Cerebellar nuclear complex (tissue), 1 donor: Measurements from ENCODE around the gene PODNL1.
A peak's percentile ranks its signal among the peaks of the same experiment; 100 is the strongest.
"Not testable (repeated sequence)": the region's sequence is repeated elsewhere in the genome, so short reads cannot be mapped to it uniquely, and the experiment has no call there.

Source experiments
- DNase-seq, 2 experiments: peaks; one replicate each; lab custom pipeline; 2025; lab: John Stamatoyannopoulos, UW

PODNL1 gene

GRCh38 chr19:13926715-13927114, 11.5 kb downstream of the PODNL1 start:
- DNase-seq: no peak

- no peak for DNase-seq
Observed at GRCh38 chr19:13926010-13926409, 12.2 kb downstream of the PODNL1 start.

- no peak for DNase-seq
Observed at GRCh38 chr19:13923194-13923987, 14.8 kb downstream of the PODNL1 start.

- not testable (repeated sequence) for DNase-seq
Observed at GRCh38 chr19:13922118-13922517, 16.1 kb downstream of the PODNL1 start.

GRCh38 chr19:13920940-13921747, 17.1 kb downstream of the PODNL1 start:
- no peak for DNase-seq

- no peak for DNase-seq
Observed at GRCh38 chr19:13920524-13920923, 17.7 kb downstream of the PODNL1 start.

GRCh38 chr19:13918726-13919411, 19.3 kb downstream of the PODNL1 start:
- DNase-seq: no peak

- no peak for DNase-seq
Observed at GRCh38 chr19:13917888-13918406, 20.3 kb downstream of the PODNL1 start.

GRCh38 chr19:13914777-13915176, 23.4 kb downstream of the PODNL1 start:
- no peak for DNase-seq

- no peak for DNase-seq
Observed at GRCh38 chr19:13913352-13913751, 24.9 kb downstream of the PODNL1 start.

GRCh38 chr19:13909430-13909829, 28.8 kb downstream of the PODNL1 start:
- no peak for DNase-seq

- DNase-seq: no peak
Observed at GRCh38 chr19:13908674-13909073, 29.5 kb downstream of the PODNL1 start.

GRCh38 chr19:13906910-13907309, 31.3 kb downstream of the PODNL1 start:
- DNase-seq: no peak

GRCh38 chr19:13906521-13906904, 31.7 kb downstream of the PODNL1 start:
- no peak for DNase-seq

GRCh38 chr19:13905634-13906520, 32.3 kb downstream of the PODNL1 start, which contains the start of the genes BRME1 and CC2D1A:
TSS of gene BRME1 (minus strand) at chr19:13906117. CDS start at chr19:13904892, 1,225 bp downstream.
TSS of gene CC2D1A (plus strand) at chr19:13906201. CDS start at chr19:13906442, 241 bp downstream.
- peak; percentile 39 to 63 for DNase-seq

- DNase-seq: no peak
Observed at GRCh38 chr19:13902993-13903555, 35.1 kb downstream of the PODNL1 start.

- no peak for DNase-seq
Observed at GRCh38 chr19:13899912-13900584, 38.2 kb downstream of the PODNL1 start.

- DNase-seq: no peak
Observed at GRCh38 chr19:13899393-13899792, 38.8 kb downstream of the PODNL1 start.

- no peak for DNase-seq
Observed at GRCh38 chr19:13896227-13896626, 42.0 kb downstream of the PODNL1 start.

- DNase-seq: no peak
Observed at GRCh38 chr19:13894552-13894951, 43.7 kb downstream of the PODNL1 start.
